ENCODE results near the gene LRP1B. TPM values are rescaled to one million over a fixed set of nuclear protein-coding genes. Genes with fewer than 3 reads are reported as not detected.

LRP1B gene
- total and polyA plus RNA-seq, 2 donors (not counting 1 experiment from before 2014, with no cell fraction given) = under 0.01 to 0.01 TPM

DNA sequence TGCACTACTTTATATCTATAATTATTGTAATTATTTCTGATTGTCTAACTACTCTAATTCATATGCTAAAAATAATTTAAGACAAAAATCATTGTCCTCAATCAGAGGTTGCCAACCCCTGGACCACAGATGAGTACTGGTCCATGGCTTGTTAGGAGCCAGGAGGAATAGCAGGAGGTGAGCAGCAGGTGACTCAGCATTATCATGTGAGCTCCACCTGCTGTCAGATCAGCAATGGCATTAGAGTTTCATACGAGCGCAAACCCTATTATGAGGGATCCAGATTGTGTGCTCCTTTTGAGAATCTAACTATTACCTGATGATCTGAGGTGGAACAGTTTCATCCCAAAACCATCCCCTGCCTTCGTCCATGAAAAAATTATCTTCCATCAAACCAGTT lies 1434.4 kb downstream of the LRP1B start:
- Histone ChIP-seq H3K79me2 (ENCODE audit: control insufficient read depth, insufficient read depth, low read length) (no peaks in the 10 kb centered on the region), H3K27ac (ENCODE audit: insufficient read depth, low read length) (no peak overlapping the region), H3K9ac (ENCODE audit: insufficient read depth, low read length) (no peak overlapping the region), H3K36me3 (ENCODE audit: control insufficient read depth, insufficient read depth, low read length) (no peaks in the 10 kb centered on the region), H3K4me1 (ENCODE audit: control insufficient read depth, extremely low read depth, insufficient read depth, low read length) (no peaks in the 10 kb centered on the region), H3K4me3 (replicated peaks in 1 of 4; ENCODE audit: control extremely low read depth in 1 of 4, insufficient read depth in 1 of 4, low read depth in 3 of 4, low read length in 4 of 4) (no peak overlapping the region), H3K9me3 (ENCODE audit: control insufficient read depth, insufficient read depth, low read depth, low read length) (no peaks in the 10 kb centered on the region), H2AFZ (ENCODE audit: low read length) (no peak overlapping the region), H3K27me3 (ENCODE audit: control insufficient read depth, insufficient read depth, low read length) (no peaks in the 10 kb centered on the region), H3K4me2 (ENCODE audit: extremely low read depth, insufficient read depth, low read length) (no peak overlapping the region), H4K20me1 (ENCODE audit: control insufficient read depth, extremely low read depth, insufficient read depth, low read length) (no peaks in the 10 kb centered on the region)
- no peak for DNase-seq (ENCODE audit: low read depth in 2 of 2)
- TF ChIP-seq, protein P1, sequence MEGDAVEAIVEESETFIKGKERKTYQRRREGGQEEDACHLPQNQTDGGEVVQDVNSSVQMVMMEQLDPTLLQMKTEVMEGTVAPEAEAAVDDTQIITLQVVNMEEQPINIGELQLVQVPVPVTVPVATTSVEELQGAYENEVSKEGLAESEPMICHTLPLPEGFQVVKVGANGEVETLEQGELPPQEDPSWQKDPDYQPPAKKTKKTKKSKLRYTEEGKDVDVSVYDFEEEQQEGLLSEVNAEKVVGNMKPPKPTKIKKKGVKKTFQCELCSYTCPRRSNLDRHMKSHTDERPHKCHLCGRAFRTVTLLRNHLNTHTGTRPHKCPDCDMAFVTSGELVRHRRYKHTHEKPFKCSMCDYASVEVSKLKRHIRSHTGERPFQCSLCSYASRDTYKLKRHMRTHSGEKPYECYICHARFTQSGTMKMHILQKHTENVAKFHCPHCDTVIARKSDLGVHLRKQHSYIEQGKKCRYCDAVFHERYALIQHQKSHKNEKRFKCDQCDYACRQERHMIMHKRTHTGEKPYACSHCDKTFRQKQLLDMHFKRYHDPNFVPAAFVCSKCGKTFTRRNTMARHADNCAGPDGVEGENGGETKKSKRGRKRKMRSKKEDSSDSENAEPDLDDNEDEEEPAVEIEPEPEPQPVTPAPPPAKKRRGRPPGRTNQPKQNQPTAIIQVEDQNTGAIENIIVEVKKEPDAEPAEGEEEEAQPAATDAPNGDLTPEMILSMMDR (conservative IDR thresholded peaks at IDR 0.05 in 1 of 2, IDR thresholded peaks at IDR 0.05 in 1 of 2; ENCODE audit: low read depth in 1 of 2, low read length in 2 of 2) = no peak
- TF ChIP-seq EZH2 (IDR thresholded peaks at IDR 0.05; ENCODE audit: low read length, missing control alignments) = no peak

DNA sequence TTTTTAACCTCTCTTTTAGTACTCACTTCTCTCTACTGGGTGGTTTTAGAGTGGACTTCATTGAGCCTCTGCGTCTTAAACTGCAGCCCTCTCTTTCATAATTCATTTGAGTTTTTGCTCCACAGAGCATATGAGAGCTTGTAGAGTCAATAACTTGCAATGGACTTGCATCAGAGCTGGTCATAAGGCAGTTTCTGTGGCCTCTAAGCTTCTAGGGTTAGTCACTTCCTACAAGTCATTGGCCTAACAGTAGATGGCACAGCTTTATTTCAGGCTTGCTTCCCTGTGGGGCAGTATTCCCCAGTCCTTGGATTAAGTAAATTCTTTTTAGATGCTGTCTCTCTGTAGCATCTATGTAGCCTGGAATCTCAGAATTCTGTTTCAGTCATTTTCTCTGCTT lies 1435.7 kb downstream of the LRP1B start:
- Histone ChIP-seq H3K4me2 (ENCODE audit: extremely low read depth, insufficient read depth, low read length) (no peak overlapping the region), H3K27me3 (ENCODE audit: control insufficient read depth, insufficient read depth, low read length) (no peaks in the 10 kb centered on the region), H4K20me1 (ENCODE audit: control insufficient read depth, extremely low read depth, insufficient read depth, low read length) (no peaks in the 10 kb centered on the region), H3K27ac (ENCODE audit: insufficient read depth, low read length) (no peak overlapping the region), H3K79me2 (ENCODE audit: control insufficient read depth, insufficient read depth, low read length) (no peaks in the 10 kb centered on the region), H3K9me3 (ENCODE audit: control insufficient read depth, insufficient read depth, low read depth, low read length) (no peaks in the 10 kb centered on the region), H3K9ac (ENCODE audit: insufficient read depth, low read length) (no peak overlapping the region), H2AFZ (ENCODE audit: low read length) (no peak overlapping the region), H3K4me3 (replicated peaks in 1 of 4; ENCODE audit: control extremely low read depth in 1 of 4, insufficient read depth in 1 of 4, low read depth in 3 of 4, low read length in 4 of 4) (no peak overlapping the region), H3K36me3 (ENCODE audit: control insufficient read depth, insufficient read depth, low read length) (no peaks in the 10 kb centered on the region), H3K4me1 (ENCODE audit: control insufficient read depth, extremely low read depth, insufficient read depth, low read length) (no peaks in the 10 kb centered on the region)
- no peak for TF ChIP-seq EZH2 (IDR thresholded peaks at IDR 0.05; ENCODE audit: low read length, missing control alignments)
- TF ChIP-seq, protein P1 (conservative IDR thresholded peaks at IDR 0.05 in 1 of 2, IDR thresholded peaks at IDR 0.05 in 1 of 2; ENCODE audit: low read depth in 1 of 2, low read length in 2 of 2) = peak in 1 of 2 donors; percentile 19
- DNase-seq (ENCODE audit: low read depth in 2 of 2) = peak; percentile 11 to 95

DNA sequence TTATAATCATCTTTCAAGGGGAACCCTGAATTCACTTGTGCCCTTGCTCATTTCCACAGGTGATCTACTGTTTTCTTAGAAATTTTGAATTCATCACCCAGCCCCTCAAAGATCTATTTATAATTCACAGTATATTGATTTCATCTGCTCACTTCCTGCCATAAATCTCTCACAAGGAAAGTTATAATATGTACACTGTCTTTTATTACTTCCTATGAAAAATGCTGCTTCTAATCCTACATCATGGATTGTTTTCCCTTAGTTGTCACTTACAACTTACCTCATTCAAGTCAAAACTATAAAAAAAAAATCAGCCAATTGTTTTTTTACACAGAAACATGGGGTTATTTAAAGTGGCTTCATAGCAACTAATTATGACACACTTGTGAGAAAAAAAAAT lies 1443.0 kb downstream of the LRP1B start:
- Histone ChIP-seq H3K9me3 (ENCODE audit: control insufficient read depth, insufficient read depth, low read depth, low read length) (no peaks in the 10 kb centered on the region), H4K20me1 (ENCODE audit: control insufficient read depth, extremely low read depth, insufficient read depth, low read length) (no peaks in the 10 kb centered on the region), H3K9ac (ENCODE audit: insufficient read depth, low read length) (no peak overlapping the region), H3K4me1 (ENCODE audit: control insufficient read depth, extremely low read depth, insufficient read depth, low read length) (no peaks in the 10 kb centered on the region), H3K27ac (ENCODE audit: insufficient read depth, low read length) (no peak overlapping the region), H3K4me3 (replicated peaks in 1 of 4; ENCODE audit: control extremely low read depth in 1 of 4, insufficient read depth in 1 of 4, low read depth in 3 of 4, low read length in 4 of 4) (no peak overlapping the region), H2AFZ (ENCODE audit: low read length) (no peak overlapping the region), H3K27me3 (ENCODE audit: control insufficient read depth, insufficient read depth, low read length) (no peaks in the 10 kb centered on the region), H3K4me2 (ENCODE audit: extremely low read depth, insufficient read depth, low read length) (no peak overlapping the region), H3K36me3 (ENCODE audit: control insufficient read depth, insufficient read depth, low read length) (no peaks in the 10 kb centered on the region), H3K79me2 (ENCODE audit: control insufficient read depth, insufficient read depth, low read length) (no peaks in the 10 kb centered on the region)
- TF ChIP-seq, protein P1 (conservative IDR thresholded peaks at IDR 0.05 in 1 of 2, IDR thresholded peaks at IDR 0.05 in 1 of 2; ENCODE audit: low read depth in 1 of 2, low read length in 2 of 2) = no peak
- no peak for TF ChIP-seq EZH2 (IDR thresholded peaks at IDR 0.05; ENCODE audit: low read length, missing control alignments)
- no peak for DNase-seq (ENCODE audit: low read depth in 2 of 2)

Measured in fibroblast of lung (primary cell).